HepG2 (cell line): Measurements from ENCODE around the gene PSMC3IP. TPM values are rescaled to one million over a fixed set of nuclear protein-coding genes. Genes with fewer than 3 reads are reported as not detected.
A peak's percentile ranks its signal among the peaks of the same experiment; 100 is the strongest.

Source experiments
- ATAC-seq: fragments of 200-7000 bp; cut with Tn5 transposase; 3 replicates; pipeline ENCODE4 v1.9.1; 2020; ENCODE audit warnings: mild to moderate bottlenecking, moderate library complexity
- BruUV-seq: library from RNA; stranded (reverse); fragments of 400-500 nt; replicated peaks from 2 replicates; lab custom pipeline; 2021; lab: Mats Ljungman, UMichigan
- CTCF ChIA-PET: fragments of 300-600 bp; formaldehyde crosslinking; extraction: SDS; loops from one replicate; lab custom pipeline; 2021; ENCODE audit warnings: low total read pairs, inconsistent platforms, low intra/inter-chr PET ratio; lab: Yijun Ruan, JAX
- POLR2A ChIA-PET: fragments of 350-600 bp; sonication (Branson Sonifier 250); formaldehyde crosslinking; loops from one replicate; lab custom pipeline; 2020; ENCODE audit warnings: antibody characterized with exemption, inconsistent platforms; lab: Yijun Ruan, JAX
- DNase-seq: peaks from one replicate; pipeline ENCODE4 v3.0.0-alpha.2; 2015; ENCODE audit warnings: low spot score
- FAIRE-seq: peaks from 3 replicates; lab custom pipeline; 2011; peaks lifted over from hg19 to GRCh38; lab: Jason Lieb, UNC
- H2AFZ ChIP-seq: one replicate; pipeline ENCODE4 v1.6.1; 2011; ENCODE audit warnings: low read length, inconsistent platforms
- H3K27ac ChIP-seq: fragments of 300-600 bp; 3 replicates; pipeline ENCODE4 v1.8.0; 2011; ENCODE audit warnings: mixed run types, mild to moderate bottlenecking, mixed read lengths, low read length, inconsistent platforms; ENCODE audit not compliant: insufficient read depth; ENCODE audit errors: extremely low read length
- H3K27me3 ChIP-seq, 2 experiments: fragments of 200-600 bp in 1 of 2; 2 replicates in 1 of 2; 3 replicates in 1 of 2; pipeline versions ENCODE4 v1.6.0 to v1.8.0; 2011; ENCODE audit warnings: low read length in 2 of 2, mild to moderate bottlenecking in 2 of 2, moderate library complexity in 2 of 2, inconsistent platforms in 1 of 2; ENCODE audit not compliant: insufficient read depth in 2 of 2, control insufficient read depth in 1 of 2
- H3K36me3 ChIP-seq, 2 experiments: fragments of 200-600 bp in 1 of 2; replicated peaks in 1 of 2; 2 replicates in 1 of 2; 3 replicates in 1 of 2; pipeline versions ENCODE4 v1.5.1 to v1.8.0; 2011; ENCODE audit warnings: low read length in 2 of 2, inconsistent platforms in 1 of 2; ENCODE audit not compliant: insufficient read depth in 2 of 2, control insufficient read depth in 1 of 2
- H3K4me1 ChIP-seq: 2 replicates; pipeline ENCODE4 v1.5.1; 2012; ENCODE audit warnings: low read length, inconsistent platforms; ENCODE audit not compliant: insufficient read depth
- H3K4me2 ChIP-seq: 2 replicates; pipeline ENCODE4 v1.6.0; 2011; ENCODE audit warnings: low read depth, low read length, inconsistent platforms
- H3K4me3 ChIP-seq, 3 experiments: fragments of 200-600 bp in 1 of 3; sonication (generic), shearing (Covaris generic) in 1 of 3; replicated peaks in 1 of 3; 2 replicates each; pipeline ENCODE4 v1.5.1; 2011 to 2016; ENCODE audit warnings: low read length in 3 of 3, inconsistent platforms in 2 of 3, low read depth in 2 of 3, mild to moderate bottlenecking in 2 of 3, control low read depth in 1 of 3, mixed read lengths in 1 of 3; ENCODE audit not compliant: insufficient read depth in 1 of 3
- H3K79me2 ChIP-seq: one replicate; pipeline ENCODE4 v1.6.1; 2011; ENCODE audit warnings: low read length, inconsistent platforms; ENCODE audit not compliant: insufficient read depth
- H3K9ac ChIP-seq: 2 replicates; pipeline ENCODE4 v1.6.0; 2011; ENCODE audit warnings: mild to moderate bottlenecking, low read depth, low read length, inconsistent platforms; ENCODE audit not compliant: insufficient read depth
- H3K9me3 ChIP-seq: 2 replicates; pipeline ENCODE4 v1.5.1; 2012; ENCODE audit warnings: mild to moderate bottlenecking, low read length
- H4K20me1 ChIP-seq: 2 replicates; pipeline ENCODE4 v1.6.0; 2011; ENCODE audit warnings: inconsistent platforms, mild to moderate bottlenecking, low read length, moderate library complexity; ENCODE audit not compliant: insufficient read depth
- AGO2 ChIP-seq: fragments of 200-400 bp; formaldehyde crosslinking; optimal IDR thresholded peaks from 2 replicates; pipeline ENCODE3; 2017; ENCODE audit warnings: mild to moderate bottlenecking, low read depth, low read length, moderate library complexity
- CBX5 ChIP-seq: sonication (generic); formaldehyde crosslinking; IDR thresholded peaks from 2 replicates; pipeline ENCODE4 v1.4.0; 2020; ENCODE audit warnings: missing genetic modification reagents, borderline replicate concordance
- CENPT ChIP-seq: sonication (generic); formaldehyde crosslinking; IDR thresholded peaks from 2 replicates; pipeline ENCODE4 v1.8.0; 2022; ENCODE audit warnings: low read depth, mild to moderate bottlenecking, moderate library complexity, missing genetic modification reagents
- HCFC1 ChIP-seq: fragments of 150-350 bp; IDR thresholded peaks from 2 replicates; pipeline ENCODE4 v1.6.1; 2014; ENCODE audit warnings: low read depth, low read length
- HNRNPLL ChIP-seq: fragments of 200-400 bp; formaldehyde crosslinking; IDR thresholded peaks from 2 replicates; pipeline ENCODE4 v1.6.1; 2017; ENCODE audit warnings: mild to moderate bottlenecking, low read depth, low read length; ENCODE audit not compliant: poor library complexity, severe bottlenecking
- YEATS4 ChIP-seq: sonication (generic); formaldehyde crosslinking; IDR thresholded peaks from 2 replicates; pipeline ENCODE4 v1.4.0; 2020; ENCODE audit warnings: missing genetic modification reagents, borderline replicate concordance
- ZC3H13 ChIP-seq: sonication (generic); formaldehyde crosslinking; IDR thresholded peaks from 2 replicates; pipeline ENCODE4 v1.8.1; 2023; ENCODE audit warnings: mild to moderate bottlenecking, missing genetic modification reagents, moderate library complexity
- ZFP90 ChIP-seq: sonication (generic); formaldehyde crosslinking; IDR thresholded peaks from 2 replicates; pipeline ENCODE4 v1.8.0; 2022; ENCODE audit warnings: missing genetic modification reagents, mild to moderate bottlenecking, inconsistent platforms, borderline replicate concordance
- ZNF160 ChIP-seq: sonication (generic); formaldehyde crosslinking; IDR thresholded peaks from 2 replicates; pipeline ENCODE4 v1.8.0; 2022; ENCODE audit warnings: mild to moderate bottlenecking, inconsistent platforms, missing genetic modification reagents
- ZNF670 ChIP-seq: sonication (generic); formaldehyde crosslinking; IDR thresholded peaks from 2 replicates; pipeline ENCODE4 v1.8.0; 2022; ENCODE audit warnings: mild to moderate bottlenecking, missing genetic modification reagents, borderline replicate concordance
- ZNF776 ChIP-seq: sonication (generic); formaldehyde crosslinking; IDR thresholded peaks from 2 replicates; pipeline ENCODE4 v1.4.0; 2020; ENCODE audit warnings: mild to moderate bottlenecking, missing genetic modification reagents
- WGBS: methylation state at CpG from one replicate; pipeline ENCODE4 v1.1.6; 2017; ENCODE audit warnings: low lambda C conversion rate; 5-methylcytosine and 5-hydroxymethylcytosine counted together
- in situ Hi-C: cut with HindIII; loops from 2 replicates; pipeline ENCODE4 v1.10.0; 2017; ENCODE audit warnings: low pct_unique_long_range_greater_than_20kb; ENCODE audit not compliant: extremely low pct_ligation_motif_present
- intact Hi-C: fragments of 100-400 bp; cut with micrococcal nuclease; formaldehyde crosslinking; loops from one replicate; pipeline ENCODE4 v1.10.0; 2022; ENCODE audit not compliant: unreplicated experiment
- polyA plus RNA-seq, 8 experiments: library from polyadenylated mRNA; depleted of rRNA in 3 of 8; stranded (reverse) in 7 of 8; unstranded in 1 of 8; fragments of >200 nt; fragmentation: Illumina TruSeq in 4 of 8; extraction: Trizol in 4 of 8; gene quantifications; 2 replicates each; pipeline versions ENCODE4 v1.2.1 to v1.2.3, GENCODE V29; 2011 to 2016; ENCODE audit warnings: low read depth in 4 of 8, missing spikeins in 1 of 8, mixed read lengths in 1 of 8; ENCODE audit not compliant: insufficient read depth in 1 of 8
- total RNA-seq, 5 experiments: library from RNA; depleted of rRNA; stranded (reverse); fragments of >200 nt; fragmentation: Illumina TruSeq; extraction: Trizol; gene quantifications; 2 replicates each; pipeline ENCODE4 v1.2.3, GENCODE V29; 2016; ENCODE audit warnings: low read depth in 1 of 5
- TF ChIP-seq, protein P1 (sequence below): IDR thresholded peaks from 2 replicates; pipeline ENCODE4 v1.6.1; 2018; ENCODE audit warnings: missing genetic modification reagents, mild to moderate bottlenecking, missing compliant biosample characterization
- TF ChIP-seq, protein P2 (sequence below): sonication (generic); formaldehyde crosslinking; IDR thresholded peaks from 2 replicates; pipeline ENCODE4 v1.5.0; 2020; ENCODE audit warnings: mild to moderate bottlenecking, missing genetic modification reagents, moderate library complexity
- TF ChIP-seq, protein P3 (sequence below): sonication (generic); formaldehyde crosslinking; IDR thresholded peaks from 2 replicates; pipeline ENCODE4 v1.5.1; 2020; ENCODE audit warnings: mild to moderate bottlenecking, missing genetic modification reagents, moderate library complexity

Gene PSMC3IP
- total and polyA plus RNA-seq, 2 of the 13 experiments (the other 11 are each of a cell fraction or from before 2014, with no cell fraction given), result 6.5 to 22.4 TPM

DNA sequence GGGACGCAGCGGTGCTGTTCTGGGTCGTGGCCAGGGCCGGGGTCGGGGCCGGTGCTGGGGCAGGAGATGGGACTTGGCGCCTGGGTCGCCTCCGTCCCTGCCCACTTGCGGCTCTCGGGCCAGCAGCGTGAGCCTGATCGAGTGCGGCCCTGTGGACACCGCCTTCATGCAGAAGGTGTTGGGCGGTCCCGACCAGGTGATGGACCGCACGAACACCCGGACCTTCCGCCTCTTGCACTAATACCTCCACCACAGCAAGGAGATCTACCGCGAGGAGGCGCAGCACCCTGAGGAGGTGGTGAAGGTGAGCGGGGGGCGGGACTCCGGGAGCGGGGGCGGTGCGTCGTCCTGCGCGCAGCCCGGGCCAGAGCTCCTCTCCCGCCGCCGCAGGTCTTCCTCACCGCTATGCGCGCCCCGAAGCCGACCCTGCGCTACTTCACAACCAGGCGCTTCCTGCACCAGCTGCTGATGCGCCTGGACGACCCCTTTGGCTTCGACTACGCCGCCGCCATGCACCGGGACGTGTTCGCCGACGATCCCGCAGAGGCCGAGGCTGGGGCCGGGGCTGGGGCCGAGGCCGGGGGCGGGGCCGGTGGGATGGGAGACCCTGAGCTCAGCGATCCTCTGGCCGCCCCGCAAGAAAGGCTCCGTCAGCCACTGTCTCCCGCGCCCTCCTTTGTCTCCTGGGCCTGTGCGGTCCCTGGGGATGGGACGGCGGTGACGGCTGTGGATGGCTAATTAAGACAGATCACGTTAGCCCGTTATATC is 29.3 kb downstream of the PSMC3IP start:
- ChIA-PET CTCF (no interaction called here), POLR2A (interaction anchor here (6.1 kb wide), 1 partner anchor 12 kb away, joined by 45 read pairs; the partner anchor contains the start of gene NAGLU)
- peaks cover 0 to 8% of the 10 kb centered on the region in 2 experiments; a peak in 1 of 5 replicates for H3K36me3 ChIP-seq
- H3K9ac ChIP-seq, result no peak overlapping the region
- ATAC-seq (no peak), FAIRE-seq (no peak), DNase-seq (no peak)
- in situ Hi-C loops, result no loop called here
- H3K9me3 ChIP-seq, result no peaks in the 10 kb centered on the region
- H3K27me3 ChIP-seq, result no peaks in the 10 kb centered on the region
- intact Hi-C loops, result no loop called here
- 0 out of 2 replicates have a peak overlapping the region, but pooled peaks have one; percentile 6 for H3K4me2 ChIP-seq
- WGBS, result 92% methylated on average over 74 of the region's 74 CpGs
- peaks cover 3% of the 10 kb centered on the region for H3K79me2 ChIP-seq
- no peak overlapping the region for H3K4me3 ChIP-seq
- peaks cover 65% of the 10 kb centered on the region for H3K4me1 ChIP-seq
- H2AFZ ChIP-seq, result no peak overlapping the region
- no peak overlapping the region for H3K27ac ChIP-seq
- no TSS peak for BruUV-seq
- H4K20me1 ChIP-seq, result no peaks in the 10 kb centered on the region
- TF ChIP-seq ZNF160 (CRISPR knock-in tag) (no peak), YEATS4 (no peak), ZNF776 (CRISPR knock-in tag) (peak; percentile 61; the same call in 1 of the 2 replicates), ZNF670 (CRISPR knock-in tag) (no peak), AGO2 (peak; percentile 87), ZC3H13 (CRISPR knock-in tag) (peak; percentile 80), CBX5 (CRISPR knock-in tag) (no peak), ZFP90 (no peak), HCFC1 (no peak), CENPT (no peak), HNRNPLL (peak; percentile 63)
- TF ChIP-seq, protein P1, sequence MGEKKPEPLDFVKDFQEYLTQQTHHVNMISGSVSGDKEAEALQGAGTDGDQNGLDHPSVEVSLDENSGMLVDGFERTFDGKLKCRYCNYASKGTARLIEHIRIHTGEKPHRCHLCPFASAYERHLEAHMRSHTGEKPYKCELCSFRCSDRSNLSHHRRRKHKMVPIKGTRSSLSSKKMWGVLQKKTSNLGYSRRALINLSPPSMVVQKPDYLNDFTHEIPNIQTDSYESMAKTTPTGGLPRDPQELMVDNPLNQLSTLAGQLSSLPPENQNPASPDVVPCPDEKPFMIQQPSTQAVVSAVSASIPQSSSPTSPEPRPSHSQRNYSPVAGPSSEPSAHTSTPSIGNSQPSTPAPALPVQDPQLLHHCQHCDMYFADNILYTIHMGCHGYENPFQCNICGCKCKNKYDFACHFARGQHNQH (CRISPR knock-in tag), result no peak
- TF ChIP-seq, protein P2, sequence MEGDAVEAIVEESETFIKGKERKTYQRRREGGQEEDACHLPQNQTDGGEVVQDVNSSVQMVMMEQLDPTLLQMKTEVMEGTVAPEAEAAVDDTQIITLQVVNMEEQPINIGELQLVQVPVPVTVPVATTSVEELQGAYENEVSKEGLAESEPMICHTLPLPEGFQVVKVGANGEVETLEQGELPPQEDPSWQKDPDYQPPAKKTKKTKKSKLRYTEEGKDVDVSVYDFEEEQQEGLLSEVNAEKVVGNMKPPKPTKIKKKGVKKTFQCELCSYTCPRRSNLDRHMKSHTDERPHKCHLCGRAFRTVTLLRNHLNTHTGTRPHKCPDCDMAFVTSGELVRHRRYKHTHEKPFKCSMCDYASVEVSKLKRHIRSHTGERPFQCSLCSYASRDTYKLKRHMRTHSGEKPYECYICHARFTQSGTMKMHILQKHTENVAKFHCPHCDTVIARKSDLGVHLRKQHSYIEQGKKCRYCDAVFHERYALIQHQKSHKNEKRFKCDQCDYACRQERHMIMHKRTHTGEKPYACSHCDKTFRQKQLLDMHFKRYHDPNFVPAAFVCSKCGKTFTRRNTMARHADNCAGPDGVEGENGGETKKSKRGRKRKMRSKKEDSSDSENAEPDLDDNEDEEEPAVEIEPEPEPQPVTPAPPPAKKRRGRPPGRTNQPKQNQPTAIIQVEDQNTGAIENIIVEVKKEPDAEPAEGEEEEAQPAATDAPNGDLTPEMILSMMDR, result peak; percentile 33
- TF ChIP-seq, protein P3, sequence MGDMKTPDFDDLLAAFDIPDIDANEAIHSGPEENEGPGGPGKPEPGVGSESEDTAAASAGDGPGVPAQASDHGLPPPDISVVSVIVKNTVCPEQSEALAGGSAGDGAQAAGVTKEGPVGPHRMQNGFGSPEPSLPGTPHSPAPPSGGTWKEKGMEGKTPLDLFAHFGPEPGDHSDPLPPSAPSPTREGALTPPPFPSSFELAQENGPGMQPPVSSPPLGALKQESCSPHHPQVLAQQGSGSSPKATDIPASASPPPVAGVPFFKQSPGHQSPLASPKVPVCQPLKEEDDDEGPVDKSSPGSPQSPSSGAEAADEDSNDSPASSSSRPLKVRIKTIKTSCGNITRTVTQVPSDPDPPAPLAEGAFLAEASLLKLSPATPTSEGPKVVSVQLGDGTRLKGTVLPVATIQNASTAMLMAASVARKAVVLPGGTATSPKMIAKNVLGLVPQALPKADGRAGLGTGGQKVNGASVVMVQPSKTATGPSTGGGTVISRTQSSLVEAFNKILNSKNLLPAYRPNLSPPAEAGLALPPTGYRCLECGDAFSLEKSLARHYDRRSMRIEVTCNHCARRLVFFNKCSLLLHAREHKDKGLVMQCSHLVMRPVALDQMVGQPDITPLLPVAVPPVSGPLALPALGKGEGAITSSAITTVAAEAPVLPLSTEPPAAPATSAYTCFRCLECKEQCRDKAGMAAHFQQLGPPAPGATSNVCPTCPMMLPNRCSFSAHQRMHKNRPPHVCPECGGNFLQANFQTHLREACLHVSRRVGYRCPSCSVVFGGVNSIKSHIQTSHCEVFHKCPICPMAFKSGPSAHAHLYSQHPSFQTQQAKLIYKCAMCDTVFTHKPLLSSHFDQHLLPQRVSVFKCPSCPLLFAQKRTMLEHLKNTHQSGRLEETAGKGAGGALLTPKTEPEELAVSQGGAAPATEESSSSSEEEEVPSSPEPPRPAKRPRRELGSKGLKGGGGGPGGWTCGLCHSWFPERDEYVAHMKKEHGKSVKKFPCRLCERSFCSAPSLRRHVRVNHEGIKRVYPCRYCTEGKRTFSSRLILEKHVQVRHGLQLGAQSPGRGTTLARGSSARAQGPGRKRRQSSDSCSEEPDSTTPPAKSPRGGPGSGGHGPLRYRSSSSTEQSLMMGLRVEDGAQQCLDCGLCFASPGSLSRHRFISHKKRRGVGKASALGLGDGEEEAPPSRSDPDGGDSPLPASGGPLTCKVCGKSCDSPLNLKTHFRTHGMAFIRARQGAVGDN, result peak; percentile 43
